Epithelial cell of prostate (primary cell): ENCODE results near the gene TMEM132A.

Experiments used
- DNase-seq: peaks from one replicate; pipeline ENCODE4 v3.0.0-alpha.2; 2011; ENCODE audit warnings: low read depth, low spot score
- H3K27ac ChIP-seq: fragments of 450-650 bp; 2 replicates; pipeline ENCODE4 v1.5.1; 2017; ENCODE audit warnings: mild to moderate bottlenecking

TMEM132A gene

DNA sequence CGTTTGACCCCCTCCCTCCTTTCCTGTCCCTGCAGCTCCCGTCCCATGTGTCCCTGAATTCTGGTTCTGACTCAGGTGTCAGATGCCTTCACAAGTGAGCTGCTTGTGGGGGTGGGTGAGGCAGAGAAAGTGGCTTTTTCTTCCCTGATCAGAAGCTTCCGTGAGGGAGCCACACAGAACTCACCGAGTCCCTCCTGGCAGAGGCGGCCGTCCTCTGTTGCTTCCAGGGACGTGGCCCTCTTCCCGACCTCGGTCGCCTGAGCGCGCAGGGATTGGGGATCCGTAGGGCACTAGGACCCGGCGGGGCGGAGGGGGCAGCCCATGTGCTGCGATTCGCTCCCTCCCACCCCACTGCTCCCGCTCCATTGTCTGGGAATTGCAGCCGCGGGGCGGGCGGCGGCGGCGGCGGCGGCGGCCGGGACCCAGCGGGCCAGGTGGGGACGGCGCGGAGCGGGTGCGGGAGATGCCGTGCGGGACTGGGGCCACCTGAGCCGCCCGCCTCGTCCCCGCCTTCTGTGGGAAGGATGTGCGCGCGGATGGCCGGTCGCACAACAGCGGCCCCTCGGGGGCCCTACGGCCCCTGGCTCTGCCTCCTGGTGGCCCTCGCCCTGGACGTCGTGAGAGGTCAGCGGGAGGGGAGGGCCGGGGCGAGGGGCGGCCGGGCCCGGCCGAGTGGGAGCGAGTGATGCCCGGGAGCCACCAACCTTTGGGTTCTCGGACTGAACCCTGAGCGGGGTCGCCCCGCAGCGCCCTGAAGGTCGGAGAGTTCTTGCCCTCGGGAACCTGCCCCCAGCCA, at the start of gene TMEM132A:
Gene TMEM132A (plus strand): TSS at position 351 of the 796 bp plus-strand sequence. CDS start 174 bp downstream, at position 525.
- peak within 1 kb of the TSS; percentile 29 for H3K27ac ChIP-seq
- no peak for DNase-seq

- no peak for DNase-seq
- H3K27ac ChIP-seq, result no peak overlapping the region
Measured at GRCh38 chr11:60875366-60876167, 48.7 kb upstream of the TMEM132A start.

DNA sequence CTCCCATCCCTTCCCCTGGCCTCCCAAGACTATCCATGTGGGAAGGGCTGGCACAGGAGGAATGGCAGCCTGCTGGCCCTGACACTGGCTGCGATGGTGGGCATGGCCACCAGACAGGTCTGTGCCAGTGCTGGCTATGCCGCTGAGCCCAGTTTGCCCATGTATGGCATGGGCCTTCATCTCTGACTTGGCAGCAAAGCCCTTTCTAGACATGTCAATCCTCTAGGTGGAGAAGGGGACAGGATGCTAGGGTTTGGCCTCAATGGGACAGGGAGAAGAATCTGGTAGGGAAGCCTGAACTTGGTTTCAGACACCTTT, 48.1 kb upstream of the TMEM132A start:
- no peak overlapping the region for H3K27ac ChIP-seq
- DNase-seq, result no peak

GRCh38 chr11:60878245-60879101, 45.8 kb upstream of the TMEM132A start:
- no peak overlapping the region for H3K27ac ChIP-seq
- DNase-seq, result no peak

DNA sequence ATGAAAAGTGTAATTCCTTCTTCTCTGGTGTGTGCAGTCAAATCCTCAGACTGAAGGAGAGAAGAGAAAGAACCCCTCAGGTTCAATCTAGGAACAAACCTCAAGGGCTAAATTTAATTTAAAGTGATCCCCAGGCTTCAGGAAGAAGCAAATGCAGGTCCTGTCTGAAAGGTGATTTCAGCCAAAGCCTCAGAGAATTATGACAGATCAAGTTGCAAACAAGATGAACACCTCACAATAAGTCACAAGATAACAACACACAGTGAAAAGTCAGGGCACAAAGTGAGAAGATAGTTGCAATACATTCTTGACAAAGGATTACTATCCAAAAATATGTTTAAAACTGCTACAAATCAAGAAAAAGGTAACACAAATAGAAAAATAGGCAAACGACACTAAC, 45.2 kb upstream of the TMEM132A start:
- H3K27ac ChIP-seq, result no peak overlapping the region
- no peak for DNase-seq

GRCh38 chr11:60879971-60880588, 44.2 kb upstream of the TMEM132A start:
- DNase-seq, result no peak
- H3K27ac ChIP-seq, result no peak overlapping the region

- DNase-seq, result no peak
Measured at GRCh38 chr11:60880643-60881282, 43.5 kb upstream of the TMEM132A start.

GRCh38 chr11:60887556-60887955, 36.7 kb upstream of the TMEM132A start:
- no peak for DNase-seq
- H3K27ac ChIP-seq, result no peak overlapping the region

More at GRCh38 chr11:60880643-60881282, 43.5 kb upstream of the TMEM132A start:
- no peak overlapping the region for H3K27ac ChIP-seq

DNA sequence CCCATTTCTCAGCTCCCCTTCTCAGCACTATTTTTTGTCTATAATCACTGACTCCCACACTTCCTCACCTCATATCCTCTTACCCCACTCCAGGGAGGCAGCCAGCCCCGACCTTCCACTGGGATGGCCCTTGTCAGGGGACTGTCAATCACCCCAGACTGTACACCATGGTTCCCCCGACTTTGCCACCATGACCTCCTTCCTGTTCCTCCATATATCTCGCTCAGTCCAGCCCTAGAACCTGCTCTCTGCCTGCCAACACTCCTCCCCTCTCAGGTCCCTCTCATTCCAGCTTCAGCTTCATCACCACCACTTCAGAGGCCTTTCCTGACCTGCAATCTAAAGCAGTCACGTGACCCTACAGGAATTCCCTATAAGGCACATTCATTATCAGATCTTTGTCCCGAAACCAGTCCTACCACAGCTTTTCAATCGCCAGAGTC, 34.4 kb upstream of the TMEM132A start:
- no peak for DNase-seq
- H3K27ac ChIP-seq, result no peak overlapping the region

DNA sequence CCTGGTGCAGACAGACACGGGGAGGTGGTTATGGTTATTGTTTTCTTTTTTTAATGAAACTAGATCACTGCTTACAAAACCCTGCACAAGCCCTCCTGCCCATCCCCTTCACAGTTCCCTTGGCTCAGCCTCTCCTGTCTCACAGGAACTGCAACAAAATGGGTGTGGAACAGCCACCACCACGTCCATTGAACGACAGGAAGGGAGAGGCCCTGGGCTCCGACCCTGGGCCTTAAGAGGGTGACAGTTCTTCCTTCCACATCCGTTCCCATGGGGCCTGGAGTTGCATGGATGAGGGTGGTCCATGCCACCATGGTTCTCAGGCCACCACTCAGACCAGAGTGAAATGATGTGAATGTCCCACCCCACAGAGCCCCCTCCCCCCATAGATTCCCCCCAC, 33.6 kb upstream of the TMEM132A start:
- no peak for DNase-seq
- no peak overlapping the region for H3K27ac ChIP-seq

- no peak for DNase-seq
Measured at GRCh38 chr11:60891103-60891741, 33.0 kb upstream of the TMEM132A start.

DNA sequence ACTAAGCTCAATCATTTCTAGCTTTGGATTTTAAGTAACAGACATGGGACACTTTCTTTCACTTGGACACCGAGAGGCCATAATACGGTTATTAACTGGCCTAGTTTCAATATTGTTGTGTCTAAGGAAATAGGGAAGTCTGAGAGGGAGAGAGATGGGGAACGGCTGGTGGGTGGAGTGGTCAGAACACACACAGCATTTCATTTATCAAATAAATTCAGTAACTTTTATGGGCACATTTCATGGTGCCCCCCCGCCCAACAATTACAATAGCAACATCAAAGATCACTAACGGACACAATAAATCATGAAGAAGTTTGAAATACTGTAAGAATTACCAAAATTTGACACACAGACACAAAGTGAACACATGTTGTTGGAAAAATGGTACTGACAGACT, 28.6 kb upstream of the TMEM132A start:
- no peak for DNase-seq

More at GRCh38 chr11:60891103-60891741, 33.0 kb upstream of the TMEM132A start:
- H3K27ac ChIP-seq, result no peak overlapping the region

GRCh38 chr11:60897496-60897895, 26.8 kb upstream of the TMEM132A start:
- DNase-seq, result no peak
- no peak overlapping the region for H3K27ac ChIP-seq

More for the DNA sequence above, 28.6 kb upstream of the TMEM132A start:
- H3K27ac ChIP-seq, result no peak overlapping the region

GRCh38 chr11:60899046-60899936, 25.0 kb upstream of the TMEM132A start:
- no peak overlapping the region for H3K27ac ChIP-seq
- no peak for DNase-seq

GRCh38 chr11:60899977-60900376, 24.3 kb upstream of the TMEM132A start:
- H3K27ac ChIP-seq, result no peak overlapping the region
- DNase-seq, result no peak

GRCh38 chr11:60900673-60901404, 23.4 kb upstream of the TMEM132A start:
- DNase-seq, result no peak
- no peak overlapping the region for H3K27ac ChIP-seq

DNA sequence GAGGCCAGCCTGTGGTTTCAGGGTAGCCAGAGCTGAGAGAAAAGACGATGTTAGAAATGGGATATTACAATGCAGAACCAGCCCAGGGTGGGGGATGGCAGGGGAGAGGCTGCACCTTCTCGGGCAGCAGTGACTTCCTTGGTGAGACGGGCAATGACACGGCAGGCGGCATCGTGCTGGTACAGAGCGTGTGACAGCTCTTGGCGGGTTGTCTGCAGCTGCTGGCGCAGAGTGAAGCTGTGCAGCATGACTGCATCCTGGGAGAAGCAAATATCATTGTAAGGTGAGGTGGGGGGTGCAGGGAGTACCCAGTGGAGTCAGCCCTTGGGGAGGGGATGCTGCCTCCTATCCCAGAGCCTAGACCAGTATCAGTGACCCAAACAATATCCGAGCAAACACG, 21.6 kb upstream of the TMEM132A start:
- H3K27ac ChIP-seq, result no peak overlapping the region
- no peak for DNase-seq
